CD8-positive, alpha-beta memory T cell (primary cell): ENCODE results near the gene TTLL9. TPM values are rescaled to one million over a fixed set of nuclear protein-coding genes. Genes with fewer than 3 reads are reported as not detected.
A peak's percentile ranks its signal among the peaks of the same experiment; 100 is the strongest.

Source experiments
- CTCF ChIA-PET: fragments of 350-600 bp; sonication (Branson Sonifier 250); formaldehyde crosslinking; loops from one replicate; lab custom pipeline; 2021; ENCODE audit warnings: antibody characterized with exemption; lab: Charles Lee
- POLR2A ChIA-PET: fragments of 350-600 bp; sonication (Branson Sonifier 250); formaldehyde crosslinking; loops from one replicate; lab custom pipeline; 2021; ENCODE audit warnings: antibody characterized with exemption; lab: Charles Lee
- DNase-seq, 5 donors: peaks; one replicate each; pipeline versions ENCODE4 v3.0.0 to v3.0.0-alpha.2; 2020 to 2022; ENCODE audit warnings: mixed read lengths in 1 of 5
- H3K27ac ChIP-seq: one replicate; pipeline ENCODE4 v1.7.0; 2013; ENCODE audit warnings: low read depth, mild to moderate bottlenecking, low read length, moderate library complexity
- H3K27me3 ChIP-seq: 2 replicates; pipeline ENCODE4 v1.7.0; 2013; ENCODE audit warnings: low read length, mild to moderate bottlenecking; ENCODE audit not compliant: insufficient read depth, poor library complexity, severe bottlenecking
- H3K36me3 ChIP-seq: 2 replicates; pipeline ENCODE4 v1.7.0; 2013; ENCODE audit warnings: mild to moderate bottlenecking, low read length, moderate library complexity; ENCODE audit not compliant: insufficient read depth
- H3K4me1 ChIP-seq: 2 replicates; pipeline ENCODE4 v1.7.0; 2013; ENCODE audit warnings: mild to moderate bottlenecking, low read length, moderate library complexity; ENCODE audit not compliant: insufficient read depth
- H3K4me3 ChIP-seq: 2 replicates; pipeline ENCODE4 v1.7.0; 2013; ENCODE audit warnings: mild to moderate bottlenecking, low read length
- H3K9me3 ChIP-seq: 2 replicates; pipeline ENCODE4 v1.7.0; 2013; ENCODE audit warnings: mild to moderate bottlenecking, low read length
- H3K27ac Mint-ChIP-seq, 8 donors: one replicate each; pipeline ENCODE4 v1.8.0; 2020 to 2021; ENCODE audit warnings: mixed read lengths in 8 of 8, mild to moderate bottlenecking in 6 of 8, inconsistent platforms in 3 of 8, moderate library complexity in 3 of 8
- H3K27me3 Mint-ChIP-seq, 2 donors: one replicate each; pipeline ENCODE4 v1.8.0; 2020 to 2021; ENCODE audit warnings: mixed read lengths in 2 of 2, mild to moderate bottlenecking in 1 of 2, moderate library complexity in 1 of 2
- H3K36me3 Mint-ChIP-seq, 3 donors: one replicate each; pipeline ENCODE4 v1.8.0; 2020 to 2021; ENCODE audit warnings: mixed read lengths in 3 of 3, inconsistent platforms in 1 of 3, mild to moderate bottlenecking in 1 of 3
- H3K4me1 Mint-ChIP-seq, 3 donors: one replicate each; pipeline ENCODE4 v1.8.0; 2020 to 2021; ENCODE audit warnings: mixed read lengths in 3 of 3, inconsistent platforms in 1 of 3, mild to moderate bottlenecking in 1 of 3
- H3K4me3 Mint-ChIP-seq, 7 donors: one replicate each; pipeline ENCODE4 v1.8.0; 2020 to 2021; ENCODE audit warnings: mixed read lengths in 7 of 7, mild to moderate bottlenecking in 6 of 7, moderate library complexity in 4 of 7, inconsistent platforms in 2 of 7
- H3K9me3 Mint-ChIP-seq, 5 donors: one replicate each; pipeline ENCODE4 v1.8.0; 2020 to 2022; ENCODE audit warnings: mixed read lengths in 5 of 5, mild to moderate bottlenecking in 3 of 5, moderate library complexity in 2 of 5, inconsistent platforms in 1 of 5
- polyA plus RNA-seq: library from polyadenylated mRNA; unstranded; fragments of 300-500 nt; fragmentation: Illumina TruSeq; gene quantifications from one replicate; pipeline ENCODE4 v1.2.3, GENCODE V29; 2021
- total RNA-seq, 2 experiments: library from RNA; stranded (reverse); gene quantifications; one replicate each; pipeline ENCODE4 v1.2.3, GENCODE V29; 2021

TTLL9 gene
- total and polyA plus RNA-seq, 3 experiments from 2014 or later, result not detected

DNA sequence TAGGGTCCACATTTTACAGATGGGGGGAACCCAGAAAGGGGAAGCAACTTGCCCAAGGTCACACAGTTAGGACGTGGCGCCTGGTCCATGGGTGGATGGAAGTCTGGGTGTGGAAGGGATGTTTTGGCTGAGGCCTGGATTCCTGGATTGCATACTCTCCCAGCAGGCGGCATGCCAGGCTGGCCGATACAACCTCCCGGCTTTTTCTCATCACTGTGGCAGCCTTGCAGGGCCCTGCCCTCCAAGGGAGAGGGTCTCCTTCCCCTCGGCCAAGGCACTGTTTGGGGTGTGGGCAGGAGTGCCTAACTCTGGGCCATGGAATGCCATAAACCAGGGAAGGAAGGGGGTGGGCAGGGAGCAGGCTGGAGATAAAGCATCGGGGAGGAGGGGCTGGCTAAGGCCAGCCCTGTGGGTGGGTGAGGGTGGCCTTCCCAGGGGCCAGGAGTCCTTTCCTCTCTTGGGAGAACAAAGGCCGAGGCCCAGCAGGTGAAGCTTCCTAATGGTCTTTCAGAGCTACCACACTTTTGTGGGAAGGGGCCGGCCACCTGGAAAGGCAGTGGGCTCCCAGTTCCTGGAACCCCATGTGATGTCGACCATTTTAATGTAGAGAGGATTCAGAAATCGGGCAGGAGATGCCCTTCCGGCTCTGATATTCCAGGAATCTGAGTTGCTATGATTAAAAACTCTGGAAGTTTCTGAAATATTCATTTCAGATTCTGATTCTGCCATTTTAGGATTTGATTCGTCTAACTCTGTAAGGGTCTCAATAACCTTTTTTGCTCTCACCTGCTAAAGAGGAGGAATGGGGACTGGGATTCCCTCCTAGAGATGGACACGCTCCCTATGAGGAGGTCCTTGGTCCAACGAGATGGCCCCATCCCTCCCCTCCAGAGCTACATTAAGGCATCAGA, 29.3 kb upstream of the TTLL9 start:
- H3K27me3 Mint-ChIP-seq, result peaks cover 0 to 1% of the 10 kb centered on the region in 2 donors
- DNase-seq, result no peak
- H3K4me1 ChIP-seq, result peaks cover 4% of the 10 kb centered on the region
- H3K27ac ChIP-seq, result no peak overlapping the region
- H3K27me3 ChIP-seq, result no peaks in the 10 kb centered on the region
- peaks cover 4 to 5% (median 5%) of the 10 kb centered on the region in 3 donors for H3K4me1 Mint-ChIP-seq
- CTCF ChIA-PET, result interaction anchor here (2.1 kb wide), 1 partner anchor 10 kb away, joined by 5 read pairs; no protein-coding TSS in a partner anchor
- H3K9me3 ChIP-seq, result no peaks in the 10 kb centered on the region
- H3K27ac Mint-ChIP-seq, result no peak overlapping the region
- POLR2A ChIA-PET, result no interaction called here
- H3K4me3 ChIP-seq, result no peak overlapping the region
- H3K36me3 ChIP-seq, result no peaks in the 10 kb centered on the region
- H3K4me3 Mint-ChIP-seq, result no peak overlapping the region
- H3K36me3 Mint-ChIP-seq, result no peaks in the 10 kb centered on the region
- H3K9me3 Mint-ChIP-seq, result no peaks in the 10 kb centered on the region

- Mint-ChIP-seq H3K36me3 (no peaks in the 10 kb centered on the region), H3K27ac (no peak overlapping the region), H3K4me1 (no peaks in the 10 kb centered on the region), H3K4me3 (no peak overlapping the region), H3K9me3 (no peaks in the 10 kb centered on the region), H3K27me3 (peaks cover 2 to 4% of the 10 kb centered on the region in 2 donors)
- ChIA-PET POLR2A (no interaction called here), CTCF (interaction anchor here (1.5 to 2.1 kb wide), 2 partner anchors 10 to 19 kb away, joined by 3 to 5 read pairs; no protein-coding TSS in a partner anchor)
- Histone ChIP-seq H3K27me3 (no peaks in the 10 kb centered on the region), H3K9me3 (no peaks in the 10 kb centered on the region), H3K4me3 (no peak overlapping the region), H3K4me1 (no peaks in the 10 kb centered on the region), H3K36me3 (no peaks in the 10 kb centered on the region), H3K27ac (no peak overlapping the region)
- DNase-seq, result no peak
Observed at GRCh38 chr20:31841928-31842327, 28.5 kb upstream of the TTLL9 start.

GRCh38 chr20:31842471-31843157, 27.8 kb upstream of the TTLL9 start:
- H3K36me3 Mint-ChIP-seq, result no peaks in the 10 kb centered on the region
- no peak overlapping the region for H3K27ac Mint-ChIP-seq
- H3K27me3 Mint-ChIP-seq, result peaks cover 2 to 4% of the 10 kb centered on the region in 2 donors
- no peak overlapping the region for H3K4me3 Mint-ChIP-seq
- no peaks in the 10 kb centered on the region for H3K4me1 Mint-ChIP-seq
- H3K27me3 ChIP-seq, result no peaks in the 10 kb centered on the region
- ChIA-PET POLR2A (no interaction called here), CTCF (interaction anchor here (1.1 to 2.1 kb wide), 3 partner anchors 9 to 20 kb away, joined by 3 to 5 read pairs (median 3); no protein-coding TSS in a partner anchor)
- no peak overlapping the region for H3K27ac ChIP-seq
- no peaks in the 10 kb centered on the region for H3K9me3 Mint-ChIP-seq
- H3K9me3 ChIP-seq, result no peaks in the 10 kb centered on the region
- no peaks in the 10 kb centered on the region for H3K4me1 ChIP-seq
- no peak overlapping the region for H3K4me3 ChIP-seq
- no peaks in the 10 kb centered on the region for H3K36me3 ChIP-seq
- DNase-seq, result no peak

DNA sequence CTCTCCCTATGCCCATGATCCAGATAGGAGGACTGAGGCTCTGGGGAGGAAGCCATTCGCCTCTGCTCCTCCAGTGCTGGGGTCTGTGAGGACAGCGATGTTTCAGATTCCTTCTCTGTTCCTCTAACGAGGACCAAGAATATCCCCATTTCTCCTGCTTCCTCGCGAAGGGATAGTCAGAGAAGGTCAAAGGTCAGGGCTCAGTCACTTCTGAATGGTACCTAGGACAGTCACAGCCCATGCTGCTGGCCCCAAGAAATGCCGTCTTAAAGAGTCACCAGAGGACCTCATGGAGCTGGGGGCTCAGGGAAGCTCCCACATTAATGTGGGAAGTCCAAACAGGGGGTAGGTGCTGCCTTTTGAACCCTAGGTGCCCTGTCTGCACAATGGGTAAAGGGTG, 27.1 kb upstream of the TTLL9 start:
- CTCF ChIA-PET, result interaction anchor here (1.1 to 1.5 kb wide), 2 partner anchors 9 to 20 kb away, joined by 3 read pairs; no protein-coding TSS in a partner anchor
- Mint-ChIP-seq H3K4me1 (no peaks in the 10 kb centered on the region), H3K9me3 (no peaks in the 10 kb centered on the region), H3K36me3 (no peaks in the 10 kb centered on the region), H3K4me3 (no peak overlapping the region), H3K27ac (no peak overlapping the region), H3K27me3 (peaks cover 2 to 4% of the 10 kb centered on the region in 2 donors)
- no peak overlapping the region for H3K27ac ChIP-seq
- DNase-seq, result no peak
- no peaks in the 10 kb centered on the region for H3K36me3 ChIP-seq
- H3K4me1 ChIP-seq, result no peaks in the 10 kb centered on the region
- no peaks in the 10 kb centered on the region for H3K9me3 ChIP-seq
- POLR2A ChIA-PET, result no interaction called here
- H3K27me3 ChIP-seq, result no peaks in the 10 kb centered on the region
- H3K4me3 ChIP-seq, result no peak overlapping the region

DNA sequence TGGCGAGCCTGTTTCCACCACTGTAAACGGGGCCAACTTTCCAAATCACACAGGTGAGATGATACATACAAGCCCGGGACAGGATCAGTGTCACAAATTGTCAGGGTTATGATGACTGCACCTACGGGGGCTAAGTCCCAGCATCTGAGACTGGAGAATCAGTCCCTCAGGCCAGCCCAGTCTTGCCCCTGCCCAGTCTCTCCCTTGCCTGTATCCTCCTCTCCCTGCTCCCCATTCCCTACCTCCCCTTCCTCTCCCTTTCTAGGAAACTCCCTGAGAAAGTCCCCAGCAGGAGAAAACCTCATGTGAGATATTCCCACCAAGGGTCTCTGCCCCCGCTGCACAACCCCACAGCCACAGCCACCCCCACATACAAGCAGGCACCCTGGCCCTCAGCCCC, 26.6 kb upstream of the TTLL9 start:
- Histone ChIP-seq H3K9me3 (no peaks in the 10 kb centered on the region), H3K27ac (no peak overlapping the region), H3K4me1 (no peaks in the 10 kb centered on the region), H3K27me3 (no peaks in the 10 kb centered on the region), H3K4me3 (no peak overlapping the region), H3K36me3 (no peaks in the 10 kb centered on the region)
- no peak overlapping the region for H3K27ac Mint-ChIP-seq
- no peak overlapping the region for H3K4me3 Mint-ChIP-seq
- no peak for DNase-seq
- H3K9me3 Mint-ChIP-seq, result no peaks in the 10 kb centered on the region
- CTCF ChIA-PET, result interaction anchor here (1.1 kb wide), 1 partner anchor 9 kb away, joined by 3 read pairs; no protein-coding TSS in a partner anchor
- no peaks in the 10 kb centered on the region for H3K36me3 Mint-ChIP-seq
- H3K27me3 Mint-ChIP-seq, result peaks cover 7 to 8% of the 10 kb centered on the region in 2 donors
- POLR2A ChIA-PET, result no interaction called here
- H3K4me1 Mint-ChIP-seq, result no peaks in the 10 kb centered on the region

DNA sequence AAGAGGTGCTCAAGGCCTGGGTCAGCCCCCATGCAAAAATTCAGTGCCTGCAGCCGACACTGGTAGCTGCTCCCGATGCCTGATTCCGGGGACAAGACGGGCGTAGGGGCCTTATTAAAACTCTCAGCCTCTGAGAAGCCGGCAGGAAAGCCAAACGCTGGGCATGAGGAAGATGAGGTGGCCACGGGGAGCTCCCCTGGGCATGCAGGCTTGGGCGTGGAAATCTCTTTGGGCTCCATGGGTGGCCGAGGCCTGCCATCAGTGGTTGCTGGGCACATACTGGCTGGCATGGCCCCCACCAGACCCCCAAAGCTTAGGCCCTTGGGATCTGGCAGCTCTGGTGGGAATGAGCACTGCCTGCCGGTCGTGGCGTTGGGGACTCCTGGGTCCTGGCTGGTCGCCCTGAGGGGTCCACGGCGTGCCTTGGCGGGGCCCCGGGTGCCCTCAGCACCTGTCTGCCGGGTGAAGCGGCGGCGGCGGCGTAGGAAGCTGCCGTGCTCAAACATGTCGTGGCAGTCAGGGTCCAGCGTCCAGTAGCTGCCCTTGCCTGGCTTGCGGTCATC, 25.6 kb upstream of the TTLL9 start:
- DNase-seq, result no peak
- H3K36me3 ChIP-seq, result no peaks in the 10 kb centered on the region
- no peaks in the 10 kb centered on the region for H3K4me1 ChIP-seq
- no peaks in the 10 kb centered on the region for H3K9me3 Mint-ChIP-seq
- H3K4me3 ChIP-seq, result no peak overlapping the region
- no peak overlapping the region for H3K27ac ChIP-seq
- ChIA-PET POLR2A (no interaction called here), CTCF (interaction anchor here (4.5 kb wide), 1 partner anchor 21 kb away, joined by 34 read pairs; no protein-coding TSS in a partner anchor)
- no peaks in the 10 kb centered on the region for H3K36me3 Mint-ChIP-seq
- H3K27me3 Mint-ChIP-seq, result peaks cover 7 to 12% of the 10 kb centered on the region in 2 donors
- no peaks in the 10 kb centered on the region for H3K4me1 Mint-ChIP-seq
- no peak overlapping the region for H3K27ac Mint-ChIP-seq
- no peaks in the 10 kb centered on the region for H3K9me3 ChIP-seq
- no peak overlapping the region for H3K4me3 Mint-ChIP-seq
- no peaks in the 10 kb centered on the region for H3K27me3 ChIP-seq

DNA sequence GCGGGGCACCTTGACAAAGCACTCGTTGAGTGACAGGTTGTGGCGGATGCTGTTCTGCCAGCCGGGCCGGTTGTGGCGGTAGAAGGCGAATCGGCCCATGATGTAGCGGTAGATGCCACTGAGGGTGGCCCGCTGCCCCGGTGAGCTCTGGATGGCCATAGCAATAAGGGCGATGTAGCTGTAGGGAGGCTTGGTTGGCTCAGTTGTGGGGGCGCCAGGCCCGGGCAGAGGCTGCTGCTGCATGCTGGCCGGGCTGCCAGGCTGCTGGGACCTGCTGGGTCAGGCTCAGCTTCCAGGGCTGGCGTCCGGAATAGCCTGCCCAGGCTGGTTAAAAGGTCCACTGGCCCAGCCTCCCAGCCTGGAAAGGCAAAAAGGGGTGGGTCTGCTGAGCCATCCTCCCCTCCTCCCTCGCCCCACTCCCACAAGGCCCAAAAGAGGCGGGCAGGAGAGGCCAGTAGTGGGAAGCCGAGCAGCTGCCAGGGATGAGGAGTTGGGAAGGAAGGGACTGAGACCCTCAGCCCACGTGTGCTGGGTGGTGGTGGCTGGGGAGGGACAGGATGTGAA, 25.1 kb upstream of the TTLL9 start, which contains the start of gene FOXS1:
TSS of gene FOXS1 (minus strand) at position 305 of the 564 bp plus-strand sequence. CDS start at position 243, 62 bp downstream.
- Mint-ChIP-seq H3K4me1 (no peaks in the 10 kb centered on the region), H3K4me3 (no peak within 1 kb of the TSS), H3K27me3 (peaks cover 7 to 18% of the 10 kb centered on the region in 2 donors), H3K9me3 (no peaks in the 10 kb centered on the region), H3K36me3 (no peaks in the 10 kb centered on the region), H3K27ac (peak within 1 kb of the TSS in 1 of 8 donors; percentile 29)
- POLR2A ChIA-PET, result no interaction called here
- Histone ChIP-seq H3K9me3 (no peaks in the 10 kb centered on the region), H3K27me3 (no peaks in the 10 kb centered on the region), H3K27ac (no peak within 1 kb of the TSS), H3K4me1 (no peaks in the 10 kb centered on the region), H3K36me3 (no peaks in the 10 kb centered on the region), H3K4me3 (no peak within 1 kb of the TSS)
- CTCF ChIA-PET, result interaction anchor here (4.5 kb wide), 1 partner anchor 22 kb away, joined by 34 read pairs; no protein-coding TSS in a partner anchor
- no peak for DNase-seq
